HG03139 (cell line): ENCODE data around the gene CACNA2D3.

ENCODE experiments used
- ATAC-seq: cut with Tn5 transposase; IDR thresholded peaks from one replicate; pipeline ENCODE4 v1.9.1; 2021; ENCODE audit not compliant: unreplicated experiment

CACNA2D3 gene

GRCh38 chr3:54518011-54518675 is 395.8 kb downstream of the CACNA2D3 start:
- no peak for ATAC-seq

GRCh38 chr3:54519493-54519892 is 397.1 kb downstream of the CACNA2D3 start:
- no peak for ATAC-seq

DNA sequence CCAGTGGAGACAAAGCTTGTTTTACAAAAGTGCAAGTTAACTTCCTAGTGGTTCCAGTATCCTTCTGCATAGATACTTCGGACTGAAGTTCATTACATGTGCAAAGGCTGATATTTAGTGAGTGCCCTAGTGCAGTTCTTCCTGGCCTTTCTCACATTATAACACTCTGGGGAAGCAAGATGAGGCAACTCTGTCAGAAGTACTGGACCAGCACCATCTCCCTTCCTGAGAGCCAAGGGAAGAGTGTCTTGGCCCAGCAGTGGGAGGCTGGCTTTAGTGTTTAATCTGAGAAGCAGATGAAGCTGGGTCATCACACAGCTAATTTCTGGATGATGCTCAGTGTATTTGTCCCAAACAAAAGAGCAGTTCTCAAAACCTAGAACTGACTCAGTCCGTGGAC is 397.7 kb downstream of the CACNA2D3 start:
- ATAC-seq, result no peak

GRCh38 chr3:54527521-54527920 is 405.2 kb downstream of the CACNA2D3 start:
- ATAC-seq, result no peak

DNA sequence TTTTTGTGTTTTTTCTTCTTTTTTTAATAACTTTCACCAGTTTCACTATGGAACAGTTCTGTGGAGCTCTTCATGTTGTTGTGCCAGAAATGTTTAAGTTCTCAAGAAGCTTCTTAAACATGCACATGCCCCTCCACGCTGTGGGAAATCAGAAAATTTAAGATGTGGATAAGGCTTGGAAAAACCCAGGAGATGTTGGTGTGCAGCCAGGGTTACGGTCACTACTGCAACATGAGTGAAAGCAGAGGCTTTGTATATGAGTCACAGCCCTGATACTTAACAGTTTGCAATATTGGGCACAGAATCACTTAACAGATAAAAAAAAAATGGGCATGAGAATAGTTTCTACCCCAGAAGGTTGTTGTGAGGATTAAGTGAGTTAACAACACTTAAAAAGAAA is 405.6 kb downstream of the CACNA2D3 start:
- ATAC-seq, result no peak

- no peak for ATAC-seq
Measured at GRCh38 chr3:54528668-54529067, 406.3 kb downstream of the CACNA2D3 start.

DNA sequence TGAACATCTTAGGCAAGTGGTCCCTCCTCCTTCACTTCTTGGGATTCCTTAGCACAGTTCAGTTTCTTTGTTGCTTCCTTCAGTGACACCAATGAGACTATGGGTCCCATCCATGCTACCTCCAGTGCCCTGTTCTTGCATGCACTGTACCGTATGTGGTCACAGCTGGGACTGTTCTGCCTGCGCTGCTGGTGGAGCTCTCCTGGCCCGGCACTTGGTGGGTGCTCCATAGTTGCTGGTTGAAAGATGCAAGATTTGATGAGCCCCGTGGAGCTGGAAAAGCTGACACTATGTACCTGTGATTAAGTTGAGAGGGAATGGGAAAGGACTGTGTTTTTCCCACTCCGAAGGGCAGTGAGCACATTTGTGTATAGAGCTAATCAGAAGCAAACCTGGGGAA is 407.7 kb downstream of the CACNA2D3 start:
- ATAC-seq, result no peak

DNA sequence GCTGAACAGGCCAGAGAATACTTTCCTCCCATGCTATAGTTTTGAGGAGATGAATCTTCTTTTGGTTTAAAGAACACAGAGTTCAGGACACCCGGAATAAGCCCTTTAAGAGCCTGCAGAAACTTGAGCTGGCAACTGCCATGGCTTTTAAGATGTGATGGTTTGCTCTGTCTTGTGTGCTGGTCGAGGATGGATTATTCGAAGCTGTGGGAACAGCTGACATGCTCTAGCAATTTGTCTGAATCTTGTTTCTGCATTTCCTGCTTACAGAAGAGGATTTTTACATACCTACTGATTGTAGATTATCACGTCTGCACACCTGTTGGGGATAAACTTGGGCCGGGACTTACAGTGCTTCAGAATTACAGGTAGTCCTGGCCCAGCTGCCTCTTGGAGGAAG is 408.6 kb downstream of the CACNA2D3 start:
- no peak for ATAC-seq

DNA sequence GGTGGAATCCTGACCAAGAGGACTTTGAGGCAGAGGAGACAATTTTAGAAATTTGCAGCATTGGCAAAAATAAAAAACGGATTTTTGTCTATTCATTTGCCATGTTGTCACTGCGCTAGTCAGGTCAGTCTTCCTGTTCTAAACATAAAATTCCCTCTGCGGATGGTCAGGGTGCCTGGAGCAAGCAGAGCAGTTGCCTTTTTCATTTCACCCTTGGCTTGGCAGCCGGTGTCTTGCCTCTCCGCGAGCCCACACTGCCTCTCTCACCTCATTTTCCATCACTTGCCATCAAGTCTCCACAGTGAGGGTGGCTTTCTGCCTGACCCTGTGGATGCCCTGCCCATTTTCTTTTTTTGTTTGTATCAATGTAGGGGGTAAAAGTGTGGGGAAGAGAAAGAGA is 409.4 kb downstream of the CACNA2D3 start:
- ATAC-seq, result no peak

- ATAC-seq, result no peak
Measured at GRCh38 chr3:54533856-54534255, 411.5 kb downstream of the CACNA2D3 start.

DNA sequence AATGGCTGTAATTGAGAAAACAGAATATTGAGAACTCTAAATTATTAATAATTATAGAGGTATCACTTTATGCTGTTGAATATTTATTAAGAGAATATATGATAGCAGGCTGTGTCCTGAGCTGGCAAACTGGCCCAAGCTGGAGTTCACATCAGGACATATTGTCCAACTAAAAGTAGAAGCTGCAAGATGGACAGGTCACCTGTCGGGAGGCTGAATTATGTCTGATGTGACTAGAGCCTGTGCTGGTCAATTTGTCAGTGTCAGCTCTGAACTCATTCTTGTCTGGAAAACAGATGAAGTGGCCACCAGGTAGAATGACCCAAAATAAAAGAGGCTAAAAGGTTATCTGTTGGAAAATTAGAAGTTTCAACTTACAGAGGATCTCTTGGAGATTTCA is 413.3 kb downstream of the CACNA2D3 start:
- ATAC-seq, result no peak

DNA sequence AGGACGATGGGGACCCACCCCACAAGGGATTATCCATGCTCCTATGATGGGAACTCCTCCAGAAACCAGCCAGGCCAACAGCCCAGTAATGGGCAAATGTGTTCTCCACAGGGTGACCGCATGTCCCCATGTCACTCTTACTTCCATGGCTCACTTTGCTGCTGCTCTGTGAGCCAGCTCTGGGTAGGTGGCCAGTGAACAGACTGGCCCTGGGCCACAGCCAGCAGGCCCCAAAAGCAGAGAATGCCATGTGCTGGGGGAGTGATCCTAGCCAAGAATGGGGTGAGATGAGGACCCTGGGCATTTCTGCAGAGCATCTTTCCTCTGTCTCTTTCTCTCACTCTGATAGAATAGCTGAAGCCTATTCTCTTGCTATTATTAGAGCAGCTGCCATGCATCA is 414.1 kb downstream of the CACNA2D3 start:
- no peak for ATAC-seq

DNA sequence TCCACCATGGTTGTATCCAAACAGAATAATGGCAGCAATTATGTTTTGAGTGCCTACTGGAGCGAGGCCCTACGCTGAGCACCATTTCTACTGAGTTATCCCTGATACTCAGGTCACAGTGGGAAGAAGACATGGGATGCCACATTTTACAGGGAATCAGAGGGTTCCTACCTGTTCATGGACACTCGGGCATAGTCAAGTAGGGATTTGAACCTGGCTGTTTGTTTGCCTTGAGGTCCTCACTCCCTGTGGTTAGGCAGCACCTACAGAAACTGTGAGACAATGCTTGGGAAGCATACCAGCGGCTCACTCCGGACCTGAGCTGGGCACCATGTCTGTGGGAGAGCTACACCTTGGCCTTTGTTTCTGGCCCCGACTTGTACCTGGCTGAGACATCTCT is 415.2 kb downstream of the CACNA2D3 start:
- no peak for ATAC-seq

DNA sequence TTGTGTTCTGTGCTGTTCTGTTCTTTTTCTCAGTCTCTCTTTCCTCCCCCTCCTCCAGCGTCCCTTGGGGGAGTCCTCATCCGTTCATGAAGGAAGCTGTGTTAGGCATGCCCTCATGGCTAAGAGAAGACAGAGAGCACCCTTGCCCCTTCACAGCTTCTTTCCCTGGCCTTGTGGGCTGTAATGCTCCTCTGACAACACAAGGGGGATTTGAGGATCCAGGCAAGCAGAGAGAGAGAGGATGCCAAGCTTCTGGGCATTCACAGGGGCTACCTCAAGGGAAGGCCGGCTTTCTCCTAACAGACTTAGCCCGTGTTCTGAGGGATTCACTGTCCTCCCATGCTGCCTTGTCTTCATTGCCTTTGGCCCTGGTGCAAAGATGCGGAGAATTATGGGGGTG is 416.0 kb downstream of the CACNA2D3 start:
- no peak for ATAC-seq

DNA sequence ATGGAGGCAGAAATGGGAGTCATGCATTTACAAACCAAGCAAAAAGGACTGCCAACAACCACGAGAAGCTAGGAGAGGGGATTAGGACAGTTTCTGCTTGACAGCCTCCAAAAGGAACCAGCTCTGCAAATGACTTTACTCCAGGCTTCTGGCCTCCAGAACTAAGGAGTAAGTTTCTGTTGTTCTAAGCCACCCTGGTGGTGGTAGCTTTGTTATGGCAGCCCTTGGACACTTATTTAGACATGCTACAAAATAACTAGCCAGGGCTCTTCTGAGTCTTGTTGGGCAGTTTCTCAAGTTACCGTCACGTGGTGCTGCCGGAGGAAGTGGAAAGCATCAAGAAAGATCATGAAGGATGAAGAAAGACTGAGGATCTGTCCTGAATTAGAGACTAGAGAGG is 419.0 kb downstream of the CACNA2D3 start:
- ATAC-seq, result no peak

DNA sequence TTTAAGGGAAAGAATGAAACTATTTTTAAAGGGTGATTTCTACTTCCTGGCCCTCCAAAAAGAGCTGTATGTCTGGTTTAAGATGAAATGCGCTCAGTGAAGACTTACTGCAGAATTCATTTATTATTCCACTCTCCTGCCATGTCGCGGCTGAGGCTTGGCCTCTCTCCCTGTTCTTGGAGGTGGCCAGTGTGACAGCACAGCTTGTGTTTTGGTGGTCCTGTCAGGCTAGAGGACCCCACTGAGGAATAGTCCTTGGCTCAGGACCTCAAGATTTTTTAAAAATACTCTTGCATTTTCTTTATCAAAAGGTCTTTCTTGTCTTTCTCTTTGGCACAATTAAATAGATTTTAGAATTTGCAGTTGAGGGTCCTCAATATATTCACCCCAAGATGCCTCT is 421.1 kb downstream of the CACNA2D3 start:
- ATAC-seq, result no peak

- no peak for ATAC-seq
Measured at GRCh38 chr3:54547051-54547450, 424.7 kb downstream of the CACNA2D3 start.

GRCh38 chr3:54547846-54548245 is 425.5 kb downstream of the CACNA2D3 start:
- ATAC-seq, result no peak

DNA sequence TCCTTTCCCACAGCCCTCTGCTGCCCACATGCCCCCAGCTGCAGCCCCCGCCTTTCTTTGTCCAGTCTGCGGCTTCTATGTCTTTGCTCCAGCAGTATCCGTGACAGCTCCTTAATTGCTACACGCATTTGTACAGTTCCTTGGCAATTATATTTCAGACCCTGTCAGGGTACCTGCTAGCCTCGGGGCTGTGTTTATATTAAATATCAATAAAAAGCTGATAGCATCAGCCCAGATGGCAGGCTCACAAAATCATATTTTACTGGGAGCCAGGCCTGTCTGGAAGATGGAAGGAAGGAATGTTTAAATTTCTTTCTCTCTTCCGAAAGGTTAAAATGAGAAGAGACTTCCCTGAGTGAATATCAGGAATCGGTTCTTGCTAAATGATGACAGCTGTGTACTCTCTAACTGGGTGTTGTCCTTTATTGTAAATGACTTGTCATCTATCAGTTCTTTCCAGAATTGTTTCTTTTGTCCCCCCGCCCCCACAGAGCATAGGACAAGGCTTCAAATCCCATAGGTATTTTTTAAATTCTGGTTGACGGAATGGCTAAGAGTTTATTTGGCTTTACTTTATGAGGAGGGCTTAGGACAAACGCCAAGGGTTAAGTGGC is 427.4 kb downstream of the CACNA2D3 start:
- ATAC-seq, result no peak

DNA sequence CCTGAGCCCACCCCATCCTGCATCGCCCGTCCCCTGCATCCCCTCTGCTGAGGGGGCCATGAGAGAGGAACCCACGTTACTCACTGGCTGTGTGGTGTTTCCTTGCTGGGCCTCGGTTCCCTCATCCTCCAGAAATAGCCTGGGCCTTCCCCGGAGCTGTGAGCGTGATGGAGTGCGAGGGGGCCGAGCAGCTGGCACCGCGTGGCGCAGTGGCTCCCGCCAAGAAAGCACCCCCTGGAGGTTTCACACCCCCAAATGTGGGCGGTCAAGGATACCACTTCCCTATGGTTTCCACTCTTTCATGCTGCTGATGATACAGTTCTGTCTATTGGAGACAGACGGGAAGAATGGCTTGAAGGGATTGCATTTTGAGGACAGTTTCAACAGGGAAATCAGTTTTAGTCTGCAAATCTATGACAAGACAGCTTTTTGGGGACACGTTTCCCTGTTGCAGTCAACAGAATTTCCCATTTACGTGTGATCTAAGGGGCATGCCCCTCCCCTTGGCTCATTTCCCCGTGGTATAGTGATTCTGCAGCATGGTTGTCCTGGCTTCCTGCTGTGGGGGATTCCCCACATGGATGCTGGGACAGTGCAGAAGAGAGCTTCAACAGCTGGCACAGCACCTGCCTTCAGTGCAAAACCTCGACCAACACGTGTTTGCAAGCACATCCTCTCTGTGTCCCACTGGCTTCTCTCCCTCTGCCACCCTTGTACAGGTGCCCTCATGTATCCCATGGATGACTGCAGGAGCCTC is 428.0 kb downstream of the CACNA2D3 start:
- ATAC-seq, result no peak

GRCh38 chr3:54556630-54557029 is 434.3 kb downstream of the CACNA2D3 start:
- ATAC-seq, result no peak
